Left hindlimb (tissue), 1 donor: ENCODE data around the gene SRGAP3.

Experiments used
- DNase-seq: peaks from one replicate; pipeline ENCODE4 v3.0.0-alpha.2; 2018

SRGAP3 gene

DNA sequence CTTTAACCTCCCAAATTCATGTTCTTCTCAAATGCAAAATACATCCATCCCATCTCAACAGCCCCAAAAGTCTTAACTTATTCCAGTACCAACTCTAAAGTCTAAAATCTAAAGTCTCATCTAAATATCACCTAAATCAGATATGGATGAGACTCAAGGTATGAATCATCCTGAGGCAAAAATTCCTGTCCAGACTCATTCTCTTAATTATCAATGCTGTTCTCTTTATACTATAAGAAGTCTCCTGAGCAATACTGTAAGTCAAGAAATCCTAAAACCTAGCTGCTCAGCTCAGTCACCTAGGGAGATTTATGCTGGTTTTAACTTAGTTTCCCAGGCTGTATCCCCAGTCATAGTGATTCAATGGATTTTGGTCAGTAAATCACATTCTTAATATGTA is 297.3 kb downstream of the SRGAP3 start:
- no peak for DNase-seq

DNA sequence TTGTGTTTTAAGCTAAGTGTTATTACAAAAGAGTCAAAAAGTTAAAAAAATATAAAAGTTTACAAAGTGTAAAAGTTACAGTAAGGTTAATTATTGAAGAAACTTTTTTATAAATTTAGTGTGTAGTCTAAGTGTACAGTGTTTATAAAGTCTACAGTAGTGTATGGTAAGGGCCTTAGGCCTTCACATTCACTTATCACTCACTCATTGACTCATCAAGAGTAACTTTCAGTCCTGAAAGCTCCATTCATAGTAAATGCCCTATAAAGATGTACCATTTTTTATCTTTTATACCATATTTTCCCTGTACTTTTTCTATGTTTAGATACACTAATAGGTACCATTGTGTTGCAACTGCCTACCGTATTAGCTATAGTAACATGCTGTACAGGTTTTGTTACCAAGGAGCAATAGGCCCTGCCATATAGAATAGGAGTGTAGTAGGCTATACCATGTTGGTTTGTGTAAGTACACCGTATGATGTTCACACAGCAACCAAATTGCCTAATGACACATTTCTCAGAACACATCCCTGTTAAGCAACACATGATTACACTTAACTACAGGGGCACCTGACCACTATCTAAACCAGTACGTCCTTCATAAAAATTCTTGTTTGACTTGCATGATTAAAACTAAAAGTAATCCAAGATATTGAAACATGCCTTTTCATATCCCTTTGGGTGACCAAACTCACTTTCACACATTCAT is 303.4 kb downstream of the SRGAP3 start:
- DNase-seq: no peak

DNA sequence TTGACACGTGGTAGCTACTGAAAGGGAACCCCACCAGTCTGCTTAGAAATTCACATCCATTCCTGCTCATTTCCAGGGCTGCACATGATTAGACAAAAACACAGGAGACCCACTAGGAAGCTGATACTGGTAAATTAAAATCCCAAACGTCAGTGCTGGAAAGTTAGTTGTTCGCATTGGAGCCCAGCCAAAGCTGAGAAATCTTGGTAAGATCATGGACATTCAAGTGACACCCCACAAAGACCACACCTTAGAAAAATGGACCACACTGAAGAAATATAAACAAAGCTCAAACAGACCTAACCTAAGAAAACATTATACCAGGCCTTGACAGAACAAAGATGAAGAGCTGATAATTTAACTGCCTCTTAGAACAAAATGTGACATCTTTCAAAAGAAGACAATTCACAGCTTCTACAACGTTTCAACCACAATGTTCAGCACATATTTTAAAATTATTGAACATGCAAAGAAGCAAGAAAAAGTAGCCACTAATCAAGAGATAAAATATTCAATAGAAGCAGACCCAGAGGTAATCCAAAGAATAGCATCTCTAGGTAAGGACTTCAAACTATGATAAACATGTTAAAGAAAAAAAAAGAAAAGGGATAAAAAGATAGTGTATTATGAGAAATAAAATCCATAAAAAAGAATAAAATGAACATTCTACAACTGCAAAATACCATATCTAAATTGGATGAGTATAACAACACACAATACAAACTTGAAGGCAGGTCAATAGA is 306.5 kb downstream of the SRGAP3 start:
- no peak for DNase-seq

DNA sequence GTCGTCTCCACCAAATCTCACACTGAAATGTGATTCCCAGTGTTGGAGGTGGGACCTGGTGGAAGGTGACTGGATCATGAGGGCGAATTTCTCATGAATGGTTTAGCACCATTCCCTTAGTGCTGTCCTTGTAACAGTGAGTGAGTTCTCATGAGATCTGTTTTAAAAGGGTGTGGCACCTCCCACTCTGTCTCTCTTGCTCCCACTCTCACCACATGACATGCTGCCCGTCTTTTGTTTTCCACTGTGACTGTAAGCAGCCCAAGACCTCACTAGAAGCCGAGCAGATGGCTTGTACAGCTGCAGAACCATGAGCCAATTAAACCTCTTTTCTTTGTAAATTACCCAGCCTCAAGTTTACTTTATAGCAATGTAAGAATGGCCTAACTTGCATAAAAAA is 307.3 kb downstream of the SRGAP3 start:
- no peak for DNase-seq

DNA sequence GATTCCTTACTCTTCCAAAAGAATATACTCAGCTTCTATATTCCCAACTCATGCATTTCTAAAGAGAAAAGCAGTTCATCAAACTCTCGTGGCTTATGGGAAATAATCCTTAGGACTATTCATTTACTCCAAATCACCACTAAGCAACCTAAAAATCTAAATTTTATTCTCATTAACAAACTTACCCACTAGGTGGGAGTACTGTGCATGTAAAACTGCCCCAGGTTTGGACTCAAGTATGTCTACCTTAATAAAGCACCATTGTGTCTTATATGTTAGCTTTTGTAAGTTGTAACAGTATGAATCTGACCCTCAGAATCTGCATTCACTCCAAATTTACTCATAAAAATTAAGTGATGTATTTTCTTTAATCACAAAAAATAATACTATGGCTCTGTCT is 311.4 kb downstream of the SRGAP3 start:
- no peak for DNase-seq

DNA sequence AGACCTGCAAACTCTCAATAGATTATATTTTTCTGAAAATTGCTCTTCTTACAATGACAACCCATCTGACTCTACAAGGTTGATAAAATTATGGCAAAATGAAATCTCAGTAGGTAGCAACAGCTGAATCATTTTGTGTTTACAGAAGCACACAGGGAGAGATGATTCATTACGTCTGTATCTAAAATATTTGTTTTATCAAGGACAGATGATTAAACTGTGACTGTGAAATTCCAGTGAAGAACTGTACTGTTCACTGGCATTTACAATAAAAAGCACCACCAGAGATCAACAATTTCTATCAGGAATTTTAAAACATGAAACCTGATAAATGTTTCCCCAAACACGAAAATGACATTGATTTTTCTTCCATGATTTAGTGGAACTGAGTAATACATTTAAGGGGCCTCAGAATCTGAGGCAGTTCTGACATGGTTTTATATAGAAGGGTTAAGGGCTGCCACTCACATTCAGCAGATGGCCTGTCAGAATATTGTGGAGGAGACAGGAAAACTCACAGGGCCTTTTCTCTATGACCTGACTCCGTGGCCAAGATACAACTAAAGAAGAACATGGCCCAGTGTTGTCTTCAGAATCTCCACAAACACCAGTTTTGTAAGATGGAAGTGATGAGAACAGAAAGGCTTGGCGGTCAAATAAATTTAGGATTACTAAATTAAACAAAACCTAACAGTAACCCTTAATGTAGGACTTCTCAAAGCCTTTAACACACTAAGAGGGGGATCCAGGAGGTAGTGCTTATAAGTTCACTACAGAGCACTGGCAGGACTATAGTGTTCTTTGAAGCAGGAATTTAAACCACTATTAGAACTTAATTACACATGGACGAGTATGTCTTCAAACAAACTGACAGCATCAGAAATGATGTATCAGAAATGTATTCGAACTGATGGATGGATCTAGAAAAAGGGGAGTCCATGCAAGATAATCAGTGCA is 312.1 kb downstream of the SRGAP3 start:
- DNase-seq: no peak

DNA sequence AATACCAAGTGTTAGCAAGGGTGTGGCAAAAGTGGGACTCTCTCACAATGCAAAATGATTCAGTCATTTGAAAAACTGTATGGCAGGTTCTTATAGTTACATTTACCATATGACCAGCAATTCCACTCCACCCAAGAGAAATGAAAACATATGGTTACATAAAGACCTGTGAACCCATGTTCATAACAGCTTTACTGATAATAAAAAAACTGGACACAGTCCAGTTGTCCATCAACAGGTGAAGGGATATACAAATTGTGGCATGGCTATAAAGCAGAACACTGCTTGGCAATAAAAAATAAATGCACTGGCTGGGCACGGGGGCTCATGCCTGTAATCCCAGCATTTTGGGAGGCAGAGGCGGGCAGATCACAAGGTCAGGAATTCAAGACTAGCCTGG is 316.9 kb downstream of the SRGAP3 start:
- no peak for DNase-seq

DNA sequence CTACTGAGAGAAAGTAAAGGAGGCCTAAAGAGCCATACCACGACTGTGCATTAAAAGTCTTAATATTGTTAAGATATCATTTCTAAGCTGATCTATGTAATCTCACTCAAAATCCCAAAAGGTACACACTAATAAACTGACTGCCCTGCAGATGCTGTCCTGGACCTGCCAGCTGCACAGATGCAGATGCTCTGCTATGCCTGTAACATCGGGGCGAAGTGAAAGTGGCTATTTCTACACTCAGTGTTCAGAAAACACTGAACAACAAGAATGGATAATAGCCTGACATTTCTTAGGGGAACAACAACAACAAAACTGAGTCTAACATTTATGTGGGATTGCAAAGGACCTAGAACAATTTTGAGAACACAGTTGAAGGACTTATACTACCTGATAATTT is 318.1 kb downstream of the SRGAP3 start:
- no peak for DNase-seq
